ENCODE measurements around the gene OPA3. TPM values are rescaled to one million over a fixed set of nuclear protein-coding genes. Genes with fewer than 3 reads are reported as not detected.

The OPA3 gene
- total RNA-seq, 1 experiment from 2014 or later: 10.1 TPM

DNA sequence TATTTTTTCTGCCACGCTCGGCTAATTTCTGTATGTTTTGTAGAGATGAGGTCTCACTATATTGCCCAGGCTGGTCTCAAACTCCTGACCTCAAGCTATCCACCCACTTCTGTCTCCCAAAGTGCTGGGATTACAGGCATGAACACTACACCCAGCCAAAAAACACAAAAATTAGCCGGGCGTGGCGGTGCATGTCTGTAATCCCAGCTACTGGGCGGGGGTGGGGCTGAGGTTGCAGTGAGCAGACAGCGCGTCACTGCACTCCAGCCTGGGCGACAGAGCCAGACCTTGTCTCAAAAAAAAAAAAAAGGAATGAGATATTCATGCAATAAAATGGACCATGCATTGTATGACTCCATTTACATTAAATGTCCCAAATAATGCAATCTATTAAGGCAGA, 45.1 kb downstream of the OPA3 start:
- ChIA-PET CTCF (interaction anchor here (1.0 kb wide), 1 partner anchor 19 kb away, joined by 4 read pairs; no protein-coding TSS in a partner anchor), POLR2A (interaction anchor here (0.6 kb wide), 1 partner anchor 107 kb away, joined by 3 read pairs; no protein-coding TSS in a partner anchor)
- DNase-seq (ENCODE audit: low spot score) (no peak), ATAC-seq (no peak)
- Mint-ChIP-seq H3K27me3 (ENCODE audit: low read depth) (peaks cover 10% of the 10 kb centered on the region), H3K4me3 (no peak overlapping the region), H3K27ac (no peak overlapping the region), H3K36me3 (no peaks in the 10 kb centered on the region), H3K4me1 (no peaks in the 10 kb centered on the region), H3K9me3 (peaks cover 4% of the 10 kb centered on the region)
- TF ChIP-seq ZNF219 (CRISPR knock-in tag; IDR thresholded peaks at IDR 0.05; ENCODE audit: borderline replicate concordance) (no peak), ZNF317 (CRISPR knock-in tag; IDR thresholded peaks at IDR 0.05; ENCODE audit: borderline replicate concordance, low read depth) (no peak)
- TF ChIP-seq, protein P1, sequence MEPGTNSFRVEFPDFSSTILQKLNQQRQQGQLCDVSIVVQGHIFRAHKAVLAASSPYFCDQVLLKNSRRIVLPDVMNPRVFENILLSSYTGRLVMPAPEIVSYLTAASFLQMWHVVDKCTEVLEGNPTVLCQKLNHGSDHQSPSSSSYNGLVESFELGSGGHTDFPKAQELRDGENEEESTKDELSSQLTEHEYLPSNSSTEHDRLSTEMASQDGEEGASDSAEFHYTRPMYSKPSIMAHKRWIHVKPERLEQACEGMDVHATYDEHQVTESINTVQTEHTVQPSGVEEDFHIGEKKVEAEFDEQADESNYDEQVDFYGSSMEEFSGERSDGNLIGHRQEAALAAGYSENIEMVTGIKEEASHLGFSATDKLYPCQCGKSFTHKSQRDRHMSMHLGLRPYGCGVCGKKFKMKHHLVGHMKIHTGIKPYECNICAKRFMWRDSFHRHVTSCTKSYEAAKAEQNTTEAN (CRISPR knock-in tag; IDR thresholded peaks at IDR 0.05): no peak

DNA sequence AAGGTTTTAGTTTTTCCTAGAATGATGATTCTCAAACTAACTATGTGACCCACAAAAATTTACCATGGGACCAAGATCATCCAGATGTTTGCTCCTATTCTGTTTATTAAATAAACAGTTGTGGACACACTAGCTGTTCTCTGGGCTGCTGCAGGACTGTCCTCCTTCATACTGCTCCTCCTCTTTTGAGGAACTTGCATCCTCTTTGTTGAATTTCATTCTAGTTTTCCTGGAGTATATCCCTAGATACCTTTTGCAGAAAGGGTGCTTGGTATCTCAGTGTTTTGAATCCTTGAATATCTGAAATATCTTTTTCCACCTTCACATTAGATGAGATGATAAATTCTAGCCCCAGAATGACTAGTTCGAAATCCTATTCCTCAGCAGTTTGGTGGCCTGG, 53.3 kb downstream of the OPA3 start:
- CTCF ChIA-PET: interaction anchor here (0.6 to 8.8 kb wide), 3 partner anchors 16 to 238 kb away, joined by 5 to 92 read pairs (median 5); partner anchors contain the start of gene SIX5
- no peak for TF ChIP-seq ATF1 (CRISPR knock-in tag; IDR thresholded peaks at IDR 0.05)
- no peak for TF ChIP-seq MYBL2 (CRISPR knock-in tag; IDR thresholded peaks at IDR 0.05)
- no peak for TF ChIP-seq ELF4 (CRISPR knock-in tag; IDR thresholded peaks at IDR 0.05; ENCODE audit: low read depth)
- TF ChIP-seq, protein P2, sequence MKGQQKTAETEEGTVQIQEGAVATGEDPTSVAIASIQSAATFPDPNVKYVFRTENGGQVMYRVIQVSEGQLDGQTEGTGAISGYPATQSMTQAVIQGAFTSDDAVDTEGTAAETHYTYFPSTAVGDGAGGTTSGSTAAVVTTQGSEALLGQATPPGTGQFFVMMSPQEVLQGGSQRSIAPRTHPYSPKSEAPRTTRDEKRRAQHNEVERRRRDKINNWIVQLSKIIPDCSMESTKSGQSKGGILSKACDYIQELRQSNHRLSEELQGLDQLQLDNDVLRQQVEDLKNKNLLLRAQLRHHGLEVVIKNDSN (CRISPR knock-in tag; IDR thresholded peaks at IDR 0.05): no peak
- Mint-ChIP-seq H3K4me1 (peaks cover 14% of the 10 kb centered on the region), H3K36me3 (peaks cover 10% of the 10 kb centered on the region), H3K27ac (no peak overlapping the region), H3K27me3 (ENCODE audit: low read depth) (peaks cover 35% of the 10 kb centered on the region), H3K9me3 (peaks cover 15% of the 10 kb centered on the region), H3K4me3 (no peak overlapping the region)
- POLR2A ChIA-PET: no interaction called here
- DNase-seq (ENCODE audit: low spot score) (no peak), ATAC-seq (no peak)

DNA sequence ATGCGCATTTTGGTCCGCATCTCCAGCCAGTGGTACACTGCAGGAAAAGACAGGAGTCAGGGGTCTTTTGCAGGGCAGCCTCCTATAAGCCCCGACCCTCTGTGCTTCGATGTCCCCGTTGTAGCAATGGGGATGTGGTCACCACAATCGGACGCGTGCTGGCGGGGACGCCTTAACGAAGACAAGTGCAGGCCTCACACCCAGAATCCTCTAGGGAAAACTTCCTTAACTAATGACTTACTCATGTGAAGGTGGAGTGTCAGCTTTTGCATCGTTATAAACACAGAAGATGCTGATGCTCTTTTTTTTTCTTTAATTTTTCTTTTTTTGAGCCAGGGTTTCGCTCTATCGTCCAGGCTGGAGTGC, 55.2 kb downstream of the OPA3 start:
- Mint-ChIP-seq H3K4me3 (peak overlapping the region; percentile 84), H3K9me3 (peaks cover 15% of the 10 kb centered on the region), H3K36me3 (peaks cover 25% of the 10 kb centered on the region), H3K27me3 (ENCODE audit: low read depth) (peaks cover 35% of the 10 kb centered on the region), H3K27ac (no peak overlapping the region), H3K4me1 (peaks cover 17% of the 10 kb centered on the region)
- DNase-seq (ENCODE audit: low spot score) (no peak), ATAC-seq (no peak)
- TF ChIP-seq ZNF232 (CRISPR knock-in tag; IDR thresholded peaks at IDR 0.05) (no peak), NFYB (CRISPR knock-in tag; conservative IDR thresholded peaks at IDR 0.05; ENCODE audit: low read depth) (no peak), OVOL2 (CRISPR knock-in tag; IDR thresholded peaks at IDR 0.05; ENCODE audit: borderline replicate concordance) (no peak), ZNF396 (CRISPR knock-in tag; IDR thresholded peaks at IDR 0.05; ENCODE audit: borderline replicate concordance) (no peak)
- TF ChIP-seq, protein P3, sequence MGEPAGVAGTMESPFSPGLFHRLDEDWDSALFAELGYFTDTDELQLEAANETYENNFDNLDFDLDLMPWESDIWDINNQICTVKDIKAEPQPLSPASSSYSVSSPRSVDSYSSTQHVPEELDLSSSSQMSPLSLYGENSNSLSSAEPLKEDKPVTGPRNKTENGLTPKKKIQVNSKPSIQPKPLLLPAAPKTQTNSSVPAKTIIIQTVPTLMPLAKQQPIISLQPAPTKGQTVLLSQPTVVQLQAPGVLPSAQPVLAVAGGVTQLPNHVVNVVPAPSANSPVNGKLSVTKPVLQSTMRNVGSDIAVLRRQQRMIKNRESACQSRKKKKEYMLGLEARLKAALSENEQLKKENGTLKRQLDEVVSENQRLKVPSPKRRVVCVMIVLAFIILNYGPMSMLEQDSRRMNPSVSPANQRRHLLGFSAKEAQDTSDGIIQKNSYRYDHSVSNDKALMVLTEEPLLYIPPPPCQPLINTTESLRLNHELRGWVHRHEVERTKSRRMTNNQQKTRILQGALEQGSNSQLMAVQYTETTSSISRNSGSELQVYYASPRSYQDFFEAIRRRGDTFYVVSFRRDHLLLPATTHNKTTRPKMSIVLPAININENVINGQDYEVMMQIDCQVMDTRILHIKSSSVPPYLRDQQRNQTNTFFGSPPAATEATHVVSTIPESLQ (CRISPR knock-in tag; IDR thresholded peaks at IDR 0.05): no peak
- TF ChIP-seq, protein P4, sequence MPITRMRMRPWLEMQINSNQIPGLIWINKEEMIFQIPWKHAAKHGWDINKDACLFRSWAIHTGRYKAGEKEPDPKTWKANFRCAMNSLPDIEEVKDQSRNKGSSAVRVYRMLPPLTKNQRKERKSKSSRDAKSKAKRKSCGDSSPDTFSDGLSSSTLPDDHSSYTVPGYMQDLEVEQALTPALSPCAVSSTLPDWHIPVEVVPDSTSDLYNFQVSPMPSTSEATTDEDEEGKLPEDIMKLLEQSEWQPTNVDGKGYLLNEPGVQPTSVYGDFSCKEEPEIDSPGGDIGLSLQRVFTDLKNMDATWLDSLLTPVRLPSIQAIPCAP (CRISPR knock-in tag; IDR thresholded peaks at IDR 0.05): no peak
- ChIA-PET CTCF (interaction anchor here (0.6 to 8.8 kb wide), 15 partner anchors 9 to 288 kb away, joined by 3 to 92 read pairs (median 5); partner anchors contain the start of gene PPM1N), POLR2A (interaction anchor here (0.5 to 1.4 kb wide), 7 partner anchors 21 to 1096 kb away, joined by 3 to 5 read pairs (median 3); no protein-coding TSS in a partner anchor)

All from WTC11 (cell line).